Esophagus muscularis mucosa (tissue), 4 donors: ENCODE results near the gene L2HGDH. TPM values are rescaled to one million over a fixed set of nuclear protein-coding genes. Genes with fewer than 3 reads are reported as not detected.

ENCODE experiments used
- DNase-seq: peaks from one replicate; pipeline ENCODE4 v3.0.0-alpha.2; 2017; ENCODE audit errors: extremely low spot score
- H3K27ac ChIP-seq, 4 donors: fragments of 200-600 bp; sonication (generic); replicated peaks in 1 of 4; 1 replicate in 3 of 4; 2 replicates in 1 of 4; pipeline ENCODE4 v1.5.1; 2016 to 2019; ENCODE audit warnings: mild to moderate bottlenecking in 1 of 4
- H3K27me3 ChIP-seq, 4 donors: fragments of 200-600 bp; sonication (generic); one replicate each; pipeline versions ENCODE4 v1.5.1 to v1.6.0; 2016 to 2019
- H3K36me3 ChIP-seq, 4 donors: fragments of 200-600 bp; sonication (generic); one replicate each; pipeline ENCODE4 v1.5.1; 2016 to 2019
- H3K4me1 ChIP-seq, 4 donors: fragments of 200-600 bp; sonication (generic); one replicate each; pipeline ENCODE4 v1.5.1; 2016 to 2019
- H3K4me3 ChIP-seq, 4 donors: fragments of 200-600 bp; sonication (generic); 1 replicate in 2 of 4; 2 replicates in 2 of 4; pipeline ENCODE4 v1.5.1; 2016 to 2019; ENCODE audit warnings: mild to moderate bottlenecking in 4 of 4, moderate library complexity in 1 of 4
- H3K9me3 ChIP-seq, 4 donors: fragments of 200-600 bp; sonication (generic); 1 replicate in 3 of 4; 2 replicates in 1 of 4; pipeline ENCODE4 v1.5.1; 2016 to 2019
- CTCF ChIP-seq, 3 experiments: fragments of 200-600 bp in 2 of 3; fragments of 450-650 bp in 1 of 3; sonication (generic) in 2 of 3; IDR thresholded peaks; one replicate each; pipeline ENCODE4 v1.5.1; 2017 to 2019; ENCODE audit warnings: antibody characterized with exemption in 3 of 3, mild to moderate bottlenecking in 2 of 3, moderate library complexity in 1 of 3
- EP300 ChIP-seq: sonication (generic); formaldehyde crosslinking; IDR thresholded peaks from one replicate; pipeline ENCODE4 v1.6.1; 2017; ENCODE audit warnings: antibody characterized with exemption
- POLR2A ChIP-seq: fragments of 450-650 bp; IDR thresholded peaks from one replicate; pipeline ENCODE4 v1.6.1; 2017; ENCODE audit warnings: antibody characterized with exemption, moderate library complexity, mild to moderate bottlenecking, low read depth
- POLR2AphosphoS5 ChIP-seq, 2 donors: sonication (generic); formaldehyde crosslinking; IDR thresholded peaks; one replicate each; pipeline ENCODE4 v1.6.1; 2017; ENCODE audit warnings: antibody characterized with exemption in 2 of 2
- WGBS: methylation state at CpG from one replicate; pipeline ENCODE4 v1.1.5; 2018; 5-methylcytosine and 5-hydroxymethylcytosine counted together
- intact Hi-C: fragments of 100-400 bp; cut with DNase I; formaldehyde crosslinking; loops from one replicate; pipeline ENCODE4 v1.15.1; 2023
- total RNA-seq, 4 donors: library from RNA; depleted of rRNA; stranded (reverse); fragments of >200 nt; gene quantifications; one replicate each; pipeline versions ENCODE4 v1.1.0 to v1.2.1, GENCODE V29; 2016

L2HGDH gene
- total RNA-seq, 4 donors from 2014 or later: 4.0 to 12.2 (median 7.7) TPM

DNA sequence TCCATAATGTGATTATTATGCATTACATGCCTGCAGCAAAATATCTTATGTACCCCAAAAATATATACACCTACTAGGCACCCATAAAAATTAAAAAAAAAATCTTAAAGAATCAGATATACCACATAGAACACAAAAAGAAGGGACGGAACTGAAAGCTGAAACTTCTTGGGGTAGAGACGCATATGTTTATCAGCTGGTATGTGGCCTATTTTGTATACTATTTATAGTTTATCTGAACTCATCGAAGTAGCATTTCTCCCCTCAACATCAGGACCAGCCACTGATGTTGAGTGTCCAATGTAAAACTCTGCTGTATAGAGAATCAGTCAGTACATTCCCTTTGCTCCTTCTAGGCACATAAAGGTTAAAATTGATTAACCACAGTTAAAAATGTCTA, 57.8 kb downstream of the L2HGDH start:
- TF ChIP-seq POLR2A: no peak
- Histone ChIP-seq H3K4me3 (no peak overlapping the region), H3K9me3 (no peaks in the 10 kb centered on the region), H3K36me3 (peaks cover 0 to 3% (median 0%) of the 10 kb centered on the region in 4 donors), H3K27ac (no peak overlapping the region), H3K4me1 (no peaks in the 10 kb centered on the region), H3K27me3 (no peaks in the 10 kb centered on the region)
- DNase-seq: no peak
- WGBS: 99% methylated on average over 3 of the region's 3 CpGs
- intact Hi-C loops: no loop called here

GRCh38 chr14:50249136-50249775, 62.8 kb downstream of the L2HGDH start:
- no peaks in the 10 kb centered on the region for H3K4me1 ChIP-seq
- H3K27me3 ChIP-seq: no peaks in the 10 kb centered on the region
- TF ChIP-seq POLR2A: no peak
- no peak for TF ChIP-seq EP300
- no peak for TF ChIP-seq POLR2AphosphoS5 (IDR thresholded peaks at IDR 0.05)
- TF ChIP-seq CTCF (IDR thresholded peaks at IDR 0.05): no peak
- intact Hi-C loops: no loop called here
- DNase-seq: no peak
- peaks cover 0 to 16% (median 0%) of the 10 kb centered on the region in 4 donors for H3K36me3 ChIP-seq
- 92% methylated on average over 6 of the region's 7 CpGs for WGBS
- H3K4me3 ChIP-seq: no peak overlapping the region
- no peak overlapping the region for H3K27ac ChIP-seq
- H3K9me3 ChIP-seq: no peaks in the 10 kb centered on the region

- Histone ChIP-seq H3K27ac (no peak overlapping the region), H3K27me3 (no peaks in the 10 kb centered on the region), H3K4me1 (no peaks in the 10 kb centered on the region), H3K4me3 (no peak overlapping the region), H3K9me3 (no peaks in the 10 kb centered on the region), H3K36me3 (peaks cover 0 to 16% (median 0%) of the 10 kb centered on the region in 4 donors)
- WGBS: 69% methylated on average over 3 of the region's 3 CpGs
- no peak for DNase-seq
- intact Hi-C loops: no loop called here
- no peak for TF ChIP-seq CTCF (IDR thresholded peaks at IDR 0.05)
- TF ChIP-seq POLR2A: no peak
- TF ChIP-seq EP300: no peak
- TF ChIP-seq POLR2AphosphoS5 (IDR thresholded peaks at IDR 0.05): no peak
Observed at GRCh38 chr14:50247245-50247644, 64.8 kb downstream of the L2HGDH start.

DNA sequence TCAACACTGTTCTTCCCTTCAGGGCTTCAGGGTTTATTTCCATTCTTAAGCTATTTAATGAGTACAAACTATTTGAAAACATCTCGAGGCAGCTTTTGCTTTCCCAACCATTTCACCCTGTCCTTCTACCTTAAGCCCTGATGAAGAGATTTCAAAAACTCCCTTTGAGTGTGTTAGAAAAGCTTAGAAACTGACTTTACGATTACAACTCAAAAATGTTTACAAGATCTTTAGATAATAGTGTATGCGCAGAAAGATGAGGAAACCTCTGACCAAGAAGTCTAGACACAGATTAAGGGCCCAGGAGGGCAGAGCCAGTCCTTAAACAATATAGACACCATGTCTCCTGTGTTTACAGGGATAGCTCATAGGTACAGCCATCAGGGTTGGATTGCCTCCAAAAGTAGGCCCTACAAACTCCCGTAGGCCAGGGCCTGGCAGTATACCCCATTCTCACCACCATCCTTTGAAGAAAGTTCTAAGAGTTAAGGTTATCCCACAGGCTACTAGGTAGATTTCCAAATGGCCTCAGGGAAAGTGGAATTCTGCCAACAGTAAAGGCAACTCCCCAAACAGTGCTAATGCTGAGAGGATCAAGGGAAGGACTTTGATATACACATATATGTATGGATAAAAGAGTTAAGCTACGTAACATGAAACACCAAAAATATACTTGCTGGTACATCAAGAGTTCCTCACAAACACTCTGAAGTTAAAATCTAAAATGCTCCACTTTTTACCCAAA, 69.3 kb downstream of the L2HGDH start:
- no peak overlapping the region for H3K4me3 ChIP-seq
- H3K4me1 ChIP-seq: no peaks in the 10 kb centered on the region
- H3K9me3 ChIP-seq: no peaks in the 10 kb centered on the region
- intact Hi-C loops: no loop called here
- no peak for DNase-seq
- WGBS: 88% methylated on average over 5 of the region's 5 CpGs
- no peak for TF ChIP-seq EP300
- TF ChIP-seq POLR2A: no peak
- TF ChIP-seq POLR2AphosphoS5 (IDR thresholded peaks at IDR 0.05): no peak
- no peak for TF ChIP-seq CTCF (IDR thresholded peaks at IDR 0.05)
- no peaks in the 10 kb centered on the region for H3K27me3 ChIP-seq
- H3K36me3 ChIP-seq: peaks cover 0 to 10% (median 0%) of the 10 kb centered on the region in 4 donors
- H3K27ac ChIP-seq: no peak overlapping the region

GRCh38 chr14:50242096-50242495, 69.9 kb downstream of the L2HGDH start:
- no peak for TF ChIP-seq CTCF (IDR thresholded peaks at IDR 0.05)
- TF ChIP-seq POLR2AphosphoS5 (IDR thresholded peaks at IDR 0.05): no peak
- TF ChIP-seq POLR2A: no peak
- no peak for TF ChIP-seq EP300
- 97% methylated on average over 1 of the region's 1 CpG for WGBS
- no peak for DNase-seq
- Histone ChIP-seq H3K4me1 (no peaks in the 10 kb centered on the region), H3K36me3 (peaks cover 0 to 10% (median 0%) of the 10 kb centered on the region in 4 donors), H3K4me3 (no peak overlapping the region), H3K27ac (no peak overlapping the region), H3K27me3 (no peaks in the 10 kb centered on the region), H3K9me3 (no peaks in the 10 kb centered on the region)
- intact Hi-C loops: no loop called here
